ENCODE data around the gene DAG1. TPM values are rescaled to one million over a fixed set of nuclear protein-coding genes. Genes with fewer than 3 reads are reported as not detected.

The DAG1 gene
- total RNA-seq, 1 experiment from 2014 or later = 177 TPM

DNA sequence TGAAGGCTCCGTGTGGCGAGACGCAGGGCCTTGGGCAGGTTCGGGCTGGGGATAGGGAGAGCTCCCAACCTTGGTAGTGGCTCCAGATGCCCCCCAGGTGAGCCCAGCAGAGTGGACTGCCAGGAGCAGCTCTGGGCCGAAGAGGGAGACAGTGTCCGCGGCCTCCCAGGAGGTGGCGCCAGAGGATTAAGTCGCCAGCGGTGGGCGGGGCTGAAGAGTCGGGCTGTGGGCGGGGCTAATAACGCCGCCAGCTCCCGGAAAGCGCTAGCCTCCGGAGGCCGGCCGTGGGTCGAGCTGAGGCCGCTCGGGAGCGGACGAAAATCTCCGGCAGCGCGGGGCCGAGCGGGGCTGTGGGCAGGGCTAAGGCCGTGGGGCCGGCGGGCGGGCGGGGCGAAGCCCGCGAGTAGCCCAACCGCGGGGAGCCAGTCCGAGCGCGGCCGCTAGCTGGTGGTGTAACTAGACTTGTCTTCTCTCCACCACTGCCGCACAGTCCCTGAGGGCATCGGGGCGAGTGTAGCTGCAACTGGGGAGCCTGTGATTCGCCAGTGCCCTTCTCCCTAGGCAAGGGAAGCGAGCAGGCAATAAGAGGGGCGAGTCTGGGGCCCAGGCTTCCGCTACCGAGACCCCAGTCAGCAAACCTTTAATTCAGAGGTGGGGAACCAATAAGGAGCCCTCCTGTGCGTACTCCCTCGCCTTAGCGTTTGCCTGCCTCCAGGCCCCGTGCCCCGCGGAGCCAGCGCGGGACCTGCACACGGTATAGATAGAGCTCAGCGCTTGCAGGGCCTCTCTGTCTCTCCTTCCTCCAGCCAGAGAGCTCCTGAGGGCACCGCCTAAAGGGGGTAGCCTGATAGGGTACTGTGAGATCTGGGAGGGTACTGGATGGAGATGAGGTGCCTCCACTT is 69.8 kb downstream of the DAG1 start:
- peak; percentile 94 to 96 for DNase-seq
- no peaks in the 10 kb centered on the region for H3K9me3 Mint-ChIP-seq (ENCODE audit: unreplicated experiment)
- Histone ChIP-seq H3K4me1 (no peaks in the 10 kb centered on the region), H3K9me3 (no peaks in the 10 kb centered on the region), H3K27me3 (replicated peaks; ENCODE audit: control insufficient read depth, insufficient read depth, low read length) (no peaks in the 10 kb centered on the region), H3K36me3 (ENCODE audit: control insufficient read depth, insufficient read depth, low read length) (no peaks in the 10 kb centered on the region), H3K4me3 (ENCODE audit: low read depth, low read length) (peak overlapping the region; percentile 49)
- H3K36me3 Mint-ChIP-seq (ENCODE audit: insufficient read depth, unreplicated experiment) = peaks cover 19% of the 10 kb centered on the region
- H3K4me3 Mint-ChIP-seq (ENCODE audit: unreplicated experiment) = peak overlapping the region; percentile 71
- TF ChIP-seq, protein P1, sequence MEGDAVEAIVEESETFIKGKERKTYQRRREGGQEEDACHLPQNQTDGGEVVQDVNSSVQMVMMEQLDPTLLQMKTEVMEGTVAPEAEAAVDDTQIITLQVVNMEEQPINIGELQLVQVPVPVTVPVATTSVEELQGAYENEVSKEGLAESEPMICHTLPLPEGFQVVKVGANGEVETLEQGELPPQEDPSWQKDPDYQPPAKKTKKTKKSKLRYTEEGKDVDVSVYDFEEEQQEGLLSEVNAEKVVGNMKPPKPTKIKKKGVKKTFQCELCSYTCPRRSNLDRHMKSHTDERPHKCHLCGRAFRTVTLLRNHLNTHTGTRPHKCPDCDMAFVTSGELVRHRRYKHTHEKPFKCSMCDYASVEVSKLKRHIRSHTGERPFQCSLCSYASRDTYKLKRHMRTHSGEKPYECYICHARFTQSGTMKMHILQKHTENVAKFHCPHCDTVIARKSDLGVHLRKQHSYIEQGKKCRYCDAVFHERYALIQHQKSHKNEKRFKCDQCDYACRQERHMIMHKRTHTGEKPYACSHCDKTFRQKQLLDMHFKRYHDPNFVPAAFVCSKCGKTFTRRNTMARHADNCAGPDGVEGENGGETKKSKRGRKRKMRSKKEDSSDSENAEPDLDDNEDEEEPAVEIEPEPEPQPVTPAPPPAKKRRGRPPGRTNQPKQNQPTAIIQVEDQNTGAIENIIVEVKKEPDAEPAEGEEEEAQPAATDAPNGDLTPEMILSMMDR (IDR thresholded peaks at IDR 0.05; ENCODE audit: insufficient read depth in 1 of 2, low read depth in 1 of 2, low read length in 1 of 2, severe bottlenecking in 1 of 2, unreplicated experiment in 1 of 2) = peak; percentile 81 to 92
- ChIA-PET POLR2A (interaction anchor here (0.6 to 1.9 kb wide), 8 partner anchors 70 to 354 kb away, joined by 3 to 14 read pairs (median 6); partner anchors contain the start of genes DAG1, RHOA and TCTA), CTCF (interaction anchor here (0.5 to 2.5 kb wide), 38 partner anchors 9 to 390 kb away, joined by 3 to 73 read pairs (median 5); partner anchors contain the start of genes AMIGO3, BSN, DAG1 and GMPPB)
- no peaks in the 10 kb centered on the region for H3K4me1 Mint-ChIP-seq (ENCODE audit: low read depth, unreplicated experiment)
- intact Hi-C loops (cut with micrococcal nuclease; ENCODE audit: unreplicated experiment) = loop anchor here (1.0 to 5.0 kb wide), 3 partner anchors 14 to 131 kb away; partner anchors contain the start of gene BSN
- no TSS peak for BruUV-seq (replicated peaks)
- peak overlapping the region; percentile 69 for H3K27ac Mint-ChIP-seq (ENCODE audit: unreplicated experiment)
- H3K27me3 Mint-ChIP-seq (ENCODE audit: insufficient read depth, unreplicated experiment) = peaks cover 9% of the 10 kb centered on the region

DNA sequence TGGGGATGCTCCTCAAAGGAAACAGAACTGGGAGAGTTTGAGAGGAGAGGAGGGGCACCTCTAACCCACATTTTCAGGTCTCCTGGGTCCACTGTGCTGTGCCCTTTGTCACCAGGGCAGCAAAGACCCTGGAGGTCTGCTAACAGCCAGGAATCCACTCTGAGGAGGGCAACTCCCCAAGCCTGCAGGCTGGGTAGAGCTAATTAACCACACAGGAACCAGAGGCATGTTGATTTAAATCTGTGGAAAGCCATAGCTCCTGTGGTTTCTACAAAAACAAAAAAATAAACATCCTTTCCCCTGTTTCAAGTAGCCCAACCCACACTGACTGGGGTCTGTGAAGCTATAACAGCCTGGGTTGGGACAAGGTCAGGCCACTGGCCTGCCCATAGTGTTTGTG is 82.0 kb downstream of the DAG1 start:
- no peak for DNase-seq
- H3K27ac Mint-ChIP-seq (ENCODE audit: unreplicated experiment) = no peak overlapping the region
- no peak overlapping the region for H3K4me3 Mint-ChIP-seq (ENCODE audit: unreplicated experiment)
- no peaks in the 10 kb centered on the region for H3K36me3 ChIP-seq (ENCODE audit: control insufficient read depth, insufficient read depth, low read length)
- no peak overlapping the region for H3K4me3 ChIP-seq (ENCODE audit: low read depth, low read length)
- TF ChIP-seq, protein P1 (IDR thresholded peaks at IDR 0.05; ENCODE audit: insufficient read depth in 1 of 2, low read depth in 1 of 2, low read length in 1 of 2, severe bottlenecking in 1 of 2, unreplicated experiment in 1 of 2) = no peak
- no TSS peak for BruUV-seq (replicated peaks)
- H3K4me1 Mint-ChIP-seq (ENCODE audit: low read depth, unreplicated experiment) = no peaks in the 10 kb centered on the region
- CTCF ChIA-PET = interaction anchor here (1.5 kb wide), 1 partner anchor 12 kb away, joined by 7 read pairs; no protein-coding TSS in a partner anchor
- H3K4me1 ChIP-seq = peaks cover 15% of the 10 kb centered on the region; the same call in 1 of the 2 replicates
- POLR2A ChIA-PET = no interaction called here
- H3K27me3 Mint-ChIP-seq (ENCODE audit: insufficient read depth, unreplicated experiment) = peaks cover 5% of the 10 kb centered on the region
- intact Hi-C loops (cut with micrococcal nuclease; ENCODE audit: unreplicated experiment) = no loop called here
- no peaks in the 10 kb centered on the region for H3K9me3 Mint-ChIP-seq (ENCODE audit: unreplicated experiment)
- H3K27me3 ChIP-seq (replicated peaks; ENCODE audit: control insufficient read depth, insufficient read depth, low read length) = no peaks in the 10 kb centered on the region
- H3K36me3 Mint-ChIP-seq (ENCODE audit: insufficient read depth, unreplicated experiment) = no peaks in the 10 kb centered on the region
- no peaks in the 10 kb centered on the region for H3K9me3 ChIP-seq

DNA sequence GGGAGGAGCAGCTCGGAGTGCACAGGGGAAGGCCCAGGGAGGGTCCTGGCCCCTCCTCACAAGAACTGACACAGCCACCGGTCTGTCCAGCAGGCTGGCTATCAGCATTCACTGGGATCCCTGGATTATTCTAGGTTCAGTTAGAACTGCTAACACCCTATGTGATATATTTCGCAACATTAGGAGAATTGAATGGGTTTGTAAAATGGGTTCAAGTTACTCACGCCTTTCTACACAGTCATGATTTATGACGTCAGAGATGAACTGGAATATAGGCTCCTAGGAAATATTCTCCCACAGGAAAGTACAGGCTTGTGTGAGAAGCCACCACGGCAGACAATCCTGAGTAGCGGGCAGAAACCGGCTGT is 83.2 kb downstream of the DAG1 start:
- intact Hi-C loops (cut with micrococcal nuclease; ENCODE audit: unreplicated experiment) = no loop called here
- Histone ChIP-seq H3K9me3 (no peaks in the 10 kb centered on the region), H3K36me3 (ENCODE audit: control insufficient read depth, insufficient read depth, low read length) (no peaks in the 10 kb centered on the region), H3K4me1 (peaks cover 15% of the 10 kb centered on the region; the same call in 1 of the 2 replicates), H3K4me3 (ENCODE audit: low read depth, low read length) (peak overlapping the region; percentile 68), H3K27me3 (replicated peaks; ENCODE audit: control insufficient read depth, insufficient read depth, low read length) (no peaks in the 10 kb centered on the region)
- no peaks in the 10 kb centered on the region for H3K9me3 Mint-ChIP-seq (ENCODE audit: unreplicated experiment)
- TF ChIP-seq, protein P1 (IDR thresholded peaks at IDR 0.05; ENCODE audit: insufficient read depth in 1 of 2, low read depth in 1 of 2, low read length in 1 of 2, severe bottlenecking in 1 of 2, unreplicated experiment in 1 of 2) = no peak
- H3K27ac Mint-ChIP-seq (ENCODE audit: unreplicated experiment) = no peak overlapping the region
- H3K4me3 Mint-ChIP-seq (ENCODE audit: unreplicated experiment) = peak overlapping the region; percentile 84
- BruUV-seq (replicated peaks) = no TSS peak
- ChIA-PET POLR2A (no interaction called here), CTCF (interaction anchor here (1.9 to 2.1 kb wide), 2 partner anchors 13 to 99 kb away, joined by 5 to 31 read pairs; no protein-coding TSS in a partner anchor)
- no peaks in the 10 kb centered on the region for H3K36me3 Mint-ChIP-seq (ENCODE audit: insufficient read depth, unreplicated experiment)
- H3K27me3 Mint-ChIP-seq (ENCODE audit: insufficient read depth, unreplicated experiment) = peaks cover 3% of the 10 kb centered on the region
- H3K4me1 Mint-ChIP-seq (ENCODE audit: low read depth, unreplicated experiment) = no peaks in the 10 kb centered on the region
- DNase-seq = no peak
